Mucosa of stomach (tissue), 1 donor: ENCODE results near the gene TAF13.
"Not testable (repeated sequence)": the region's sequence is repeated elsewhere in the genome, so short reads cannot be mapped to it uniquely, and the experiment has no call there.

Experiments used
- H3K27me3 ChIP-seq: one replicate; pipeline ENCODE4 v1.7.0; 2013; ENCODE audit warnings: mild to moderate bottlenecking, low read length; ENCODE audit not compliant: control insufficient read depth, insufficient read depth
- H3K36me3 ChIP-seq: one replicate; pipeline ENCODE4 v1.7.0; 2013; ENCODE audit warnings: low read length; ENCODE audit not compliant: control insufficient read depth, insufficient read depth
- H3K4me1 ChIP-seq: one replicate; pipeline ENCODE4 v1.7.0; 2013; ENCODE audit warnings: mild to moderate bottlenecking, low read length; ENCODE audit not compliant: control insufficient read depth, insufficient read depth
- H3K4me3 ChIP-seq: one replicate; pipeline ENCODE4 v1.7.0; 2013; ENCODE audit warnings: low read length
- H3K9ac ChIP-seq: one replicate; pipeline ENCODE4 v1.7.0; 2013; ENCODE audit warnings: mild to moderate bottlenecking, low read length, moderate library complexity
- H3K9me3 ChIP-seq: one replicate; pipeline ENCODE4 v1.7.0; 2013; ENCODE audit warnings: mild to moderate bottlenecking, low read length, moderate library complexity; ENCODE audit not compliant: control insufficient read depth
- donor health status: Pancreatic carcinoma.

Gene TAF13

DNA sequence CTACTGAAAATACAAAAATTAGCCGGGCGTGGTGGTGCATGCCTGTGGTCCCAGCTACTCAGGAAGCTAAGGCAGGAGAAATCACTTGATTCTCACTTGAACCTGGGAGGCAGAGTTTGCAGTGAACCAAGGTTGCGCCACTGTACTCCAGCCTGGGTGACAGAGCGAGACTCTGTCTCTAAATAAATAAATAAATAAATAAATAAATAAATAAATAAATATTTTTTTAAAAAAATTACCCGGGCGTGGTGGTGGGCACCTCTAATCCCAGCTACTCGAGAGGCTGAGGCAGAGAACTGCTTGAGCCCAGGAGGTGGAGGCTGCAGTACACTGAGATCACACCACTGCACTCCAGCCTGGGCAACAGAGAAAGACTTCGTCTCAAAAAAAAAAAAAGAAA lies 46.3 kb downstream of the TAF13 start:
- not testable (repeated sequence) for H3K9me3 ChIP-seq, H3K9ac ChIP-seq, H3K4me1 ChIP-seq, H3K27me3 ChIP-seq, H3K36me3 ChIP-seq, H3K4me3 ChIP-seq

DNA sequence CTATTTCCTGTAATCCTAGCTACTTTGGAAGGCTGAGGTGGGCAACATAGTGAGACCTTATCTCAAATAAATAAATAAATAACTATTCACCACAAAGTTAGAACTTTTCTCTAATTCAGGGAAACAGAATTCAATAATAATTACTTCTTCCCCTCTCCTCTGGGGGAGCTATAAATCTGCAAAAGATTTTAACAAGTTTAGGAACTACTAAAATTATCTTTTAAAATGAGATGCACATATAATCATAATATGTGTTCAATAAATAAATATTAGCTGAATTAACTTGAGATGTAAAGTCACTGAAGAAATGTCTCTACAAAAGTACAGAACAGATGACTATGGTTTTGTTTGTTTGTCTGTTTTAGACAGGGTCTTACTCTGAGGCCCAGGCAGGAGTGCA lies 48.0 kb downstream of the TAF13 start:
- H3K36me3 ChIP-seq, result no peaks in the 10 kb centered on the region
- no peaks in the 10 kb centered on the region for H3K4me1 ChIP-seq
- no peak overlapping the region for H3K9ac ChIP-seq
- H3K27me3 ChIP-seq, result no peaks in the 10 kb centered on the region
- H3K4me3 ChIP-seq, result no peak overlapping the region
- no peaks in the 10 kb centered on the region for H3K9me3 ChIP-seq

DNA sequence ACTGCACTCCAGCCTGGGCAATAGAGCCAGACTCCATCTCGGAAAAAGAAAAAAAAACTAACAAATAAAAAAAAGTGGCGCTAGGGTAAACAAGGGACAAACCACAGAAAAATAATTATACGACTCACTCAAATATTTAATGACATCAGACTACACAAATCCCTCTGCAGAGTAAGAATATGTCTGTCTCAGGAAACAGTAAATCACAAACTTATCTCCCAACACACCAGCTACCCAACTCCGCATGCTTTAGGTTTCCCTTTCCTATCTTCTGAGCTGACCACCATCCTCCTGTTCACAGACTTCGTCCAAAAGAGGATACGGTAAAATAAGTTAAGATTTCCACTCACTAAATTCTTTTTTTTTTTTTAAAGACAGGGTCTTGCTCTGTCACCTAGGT lies 50.1 kb downstream of the TAF13 start:
- H3K9me3 ChIP-seq, result no peaks in the 10 kb centered on the region
- no peaks in the 10 kb centered on the region for H3K27me3 ChIP-seq
- H3K36me3 ChIP-seq, result no peaks in the 10 kb centered on the region
- no peak overlapping the region for H3K9ac ChIP-seq
- H3K4me3 ChIP-seq, result no peak overlapping the region
- no peaks in the 10 kb centered on the region for H3K4me1 ChIP-seq

DNA sequence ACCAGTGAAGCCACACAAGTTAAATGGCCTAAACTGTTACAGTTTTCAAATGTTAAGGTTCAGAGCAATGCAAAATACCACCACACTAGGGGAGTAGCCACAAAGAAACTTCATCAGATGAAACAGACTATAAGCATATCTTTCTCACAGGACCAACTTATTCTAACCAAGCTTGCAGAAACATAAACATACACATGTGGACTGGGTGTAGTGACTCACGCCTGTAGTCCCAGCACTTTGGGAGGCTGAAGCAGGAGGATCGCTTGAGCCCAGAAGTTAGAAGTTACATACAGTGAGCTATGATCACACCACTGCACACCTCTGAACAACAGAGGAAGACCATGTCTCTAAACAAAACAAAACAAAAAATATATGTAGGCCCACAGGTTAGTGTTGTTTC lies 51.2 kb downstream of the TAF13 start:
- H3K9me3 ChIP-seq, result no peaks in the 10 kb centered on the region
- H3K27me3 ChIP-seq, result no peaks in the 10 kb centered on the region
- H3K9ac ChIP-seq, result no peak overlapping the region
- H3K36me3 ChIP-seq, result no peaks in the 10 kb centered on the region
- no peak overlapping the region for H3K4me3 ChIP-seq
- H3K4me1 ChIP-seq, result no peaks in the 10 kb centered on the region

DNA sequence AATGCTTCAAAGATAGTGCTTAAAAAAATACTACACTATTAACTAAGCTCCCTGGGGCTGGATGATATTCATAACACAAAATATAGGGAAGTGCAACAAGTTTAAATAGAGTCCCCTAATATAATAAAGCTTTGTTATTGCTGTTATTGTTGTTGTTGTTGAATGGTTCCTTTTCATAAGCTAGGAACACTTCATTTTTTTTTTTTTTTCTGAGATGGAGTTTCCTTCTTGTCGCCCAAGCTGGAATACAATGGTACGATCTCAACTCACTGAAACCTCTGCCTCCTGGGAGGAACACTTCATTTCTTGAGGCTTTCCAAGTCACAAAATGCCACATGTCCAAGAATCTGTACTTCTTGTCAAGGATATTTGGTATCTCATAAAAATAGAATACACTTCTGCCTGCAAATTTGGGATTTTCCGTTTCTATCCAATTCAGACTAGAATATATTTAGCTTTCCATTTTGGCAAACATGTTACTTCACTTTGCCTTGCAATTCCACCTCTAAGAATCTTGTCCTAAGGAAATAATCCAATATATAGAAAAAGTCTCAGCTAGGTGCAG lies 55.0 kb downstream of the TAF13 start:
- Histone ChIP-seq H3K4me3 (no peak overlapping the region), H3K9ac (no peak overlapping the region), H3K4me1 (no peaks in the 10 kb centered on the region), H3K36me3 (no peaks in the 10 kb centered on the region), H3K27me3 (no peaks in the 10 kb centered on the region), H3K9me3 (no peaks in the 10 kb centered on the region)

DNA sequence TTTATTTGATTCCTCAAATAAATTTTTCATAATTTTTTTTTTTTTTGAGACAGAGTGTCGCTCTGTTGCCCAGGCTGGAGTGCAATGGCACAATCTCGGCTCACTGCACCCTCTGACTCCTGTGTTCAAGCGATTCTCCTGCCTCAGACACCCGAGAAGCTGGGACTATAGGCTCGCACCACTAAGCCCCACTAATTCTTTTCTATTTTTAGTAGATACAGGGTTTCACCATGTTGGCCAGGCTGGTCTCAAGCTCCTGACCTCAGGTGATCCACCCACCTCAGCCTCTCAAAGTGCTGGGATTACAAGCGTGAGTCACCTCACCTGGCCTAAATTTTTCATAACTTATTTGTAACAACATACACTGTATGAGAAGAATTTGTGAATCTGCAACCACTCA lies 58.1 kb downstream of the TAF13 start:
- H3K36me3 ChIP-seq, H3K9me3 ChIP-seq, H3K4me3 ChIP-seq, H3K4me1 ChIP-seq, H3K9ac ChIP-seq, H3K27me3 ChIP-seq: not testable (repeated sequence)

DNA sequence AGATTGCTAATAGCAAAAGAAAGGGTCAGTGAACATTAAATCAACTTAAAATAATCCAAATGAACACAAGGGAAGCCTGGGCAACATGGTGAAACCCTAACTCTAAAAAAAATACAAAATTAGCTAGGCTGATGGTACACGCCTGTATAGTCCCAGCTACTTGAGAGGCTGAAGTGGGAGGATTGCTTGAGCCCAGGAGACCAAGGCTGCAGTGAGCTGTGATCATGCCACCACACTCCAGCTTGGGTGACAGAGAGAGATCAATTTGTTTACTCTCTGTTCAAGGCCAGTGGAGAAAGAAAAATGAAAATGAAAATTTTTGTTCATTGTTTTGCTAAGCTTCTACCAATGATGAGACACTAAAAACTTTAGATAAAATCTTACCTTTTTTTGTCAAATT lies 58.7 kb downstream of the TAF13 start:
- H3K9me3 ChIP-seq, result no peaks in the 10 kb centered on the region
- no peaks in the 10 kb centered on the region for H3K36me3 ChIP-seq

More for the DNA sequence above, 58.7 kb downstream of the TAF13 start:
- H3K27me3 ChIP-seq, result no peaks in the 10 kb centered on the region
- no peak overlapping the region for H3K9ac ChIP-seq
- H3K4me3 ChIP-seq, result no peak overlapping the region
- no peaks in the 10 kb centered on the region for H3K4me1 ChIP-seq
